KMS-11 (cell line): ENCODE measurements around the gene MDFIC.

ENCODE experiments used
- H2AFZ ChIP-seq: fragments of 200-600 bp; sonication (generic); 2 replicates; pipeline ENCODE4 v1.6.1; 2016; ENCODE audit warnings: antibody characterized with exemption, mixed run types, low read depth
- H3K27ac ChIP-seq: fragments of 200-600 bp; sonication (generic); 2 replicates; pipeline ENCODE4 v1.6.1; 2016; ENCODE audit warnings: mild to moderate bottlenecking, mixed run types
- H3K27me3 ChIP-seq: fragments of 200-600 bp; sonication (generic); 2 replicates; pipeline ENCODE4 v1.6.1; 2017; ENCODE audit warnings: mild to moderate bottlenecking, low read depth, mixed run types, moderate library complexity; ENCODE audit not compliant: insufficient read depth
- H3K36me3 ChIP-seq: fragments of 200-600 bp; sonication (generic); 2 replicates; pipeline ENCODE4 v1.6.1; 2017; ENCODE audit warnings: mild to moderate bottlenecking, mixed run types; ENCODE audit not compliant: insufficient read depth
- H3K4me1 ChIP-seq: fragments of 200-600 bp; sonication (generic); 2 replicates; pipeline ENCODE4 v1.6.1; 2016; ENCODE audit warnings: mild to moderate bottlenecking, low read depth, mixed run types; ENCODE audit not compliant: poor library complexity, severe bottlenecking
- H3K4me2 ChIP-seq: fragments of 200-600 bp; sonication (generic); 2 replicates; pipeline ENCODE4 v1.7.0; 2016; ENCODE audit warnings: mild to moderate bottlenecking, mixed run types
- H3K4me3 ChIP-seq: fragments of 200-600 bp; sonication (generic); IDR thresholded peaks from 2 replicates; pipeline ENCODE4 v1.6.1; 2017; ENCODE audit warnings: low read depth, low read length, mixed read lengths; ENCODE audit not compliant: insufficient read depth
- H3K79me2 ChIP-seq: fragments of 200-600 bp; sonication (generic); 2 replicates; pipeline ENCODE4 v1.6.1; 2016; ENCODE audit warnings: low read depth, mixed run types; ENCODE audit not compliant: insufficient read depth
- H3K9ac ChIP-seq: fragments of 200-600 bp; sonication (generic); 2 replicates; pipeline ENCODE4 v1.6.1; 2016; ENCODE audit warnings: mild to moderate bottlenecking, mixed run types
- H4K20me1 ChIP-seq: fragments of 200-600 bp; sonication (generic); 2 replicates; pipeline ENCODE4 v1.6.1; 2016; ENCODE audit warnings: mild to moderate bottlenecking, mixed run types; ENCODE audit not compliant: insufficient read depth
- CTCF ChIP-seq: fragments of 200-600 bp; sonication (generic); conservative IDR thresholded peaks from 2 replicates; pipeline ENCODE4 v1.6.1; 2017; ENCODE audit warnings: low read depth, mild to moderate bottlenecking, antibody characterized with exemption, low read length, moderate library complexity, mixed read lengths

Gene MDFIC

GRCh38 chr7:115015619-115016018, 93.7 kb downstream of the MDFIC start:
- Histone ChIP-seq H3K4me3 (no peak overlapping the region), H3K9ac (no peak overlapping the region), H3K27me3 (no peaks in the 10 kb centered on the region), H3K36me3 (no peaks in the 10 kb centered on the region), H3K79me2 (no peaks in the 10 kb centered on the region), H4K20me1 (no peaks in the 10 kb centered on the region), H3K27ac (no peak overlapping the region), H3K4me1 (no peaks in the 10 kb centered on the region), H2AFZ (no peak overlapping the region), H3K4me2 (no peak overlapping the region)
- no peak for TF ChIP-seq CTCF

- Histone ChIP-seq H3K79me2 (no peaks in the 10 kb centered on the region), H3K4me1 (no peaks in the 10 kb centered on the region), H4K20me1 (no peaks in the 10 kb centered on the region), H3K9ac (no peak overlapping the region), H3K4me2 (no peak overlapping the region), H2AFZ (no peak overlapping the region), H3K4me3 (no peak overlapping the region), H3K27me3 (no peaks in the 10 kb centered on the region), H3K27ac (no peak overlapping the region), H3K36me3 (no peaks in the 10 kb centered on the region)
- no peak for TF ChIP-seq CTCF
Measured at GRCh38 chr7:115019882-115020605, 98.2 kb downstream of the MDFIC start.

- Histone ChIP-seq H3K4me1 (no peaks in the 10 kb centered on the region), H3K27me3 (no peaks in the 10 kb centered on the region), H3K36me3 (no peaks in the 10 kb centered on the region), H3K9ac (no peak overlapping the region), H3K79me2 (no peaks in the 10 kb centered on the region), H3K4me3 (no peak overlapping the region), H3K4me2 (no peak overlapping the region), H2AFZ (no peak overlapping the region), H4K20me1 (no peaks in the 10 kb centered on the region), H3K27ac (no peak overlapping the region)
- no peak for TF ChIP-seq CTCF
Measured at GRCh38 chr7:115023219-115023618, 101.3 kb downstream of the MDFIC start.

GRCh38 chr7:115024276-115024675, 102.4 kb downstream of the MDFIC start:
- Histone ChIP-seq H4K20me1 (no peaks in the 10 kb centered on the region), H3K4me1 (no peaks in the 10 kb centered on the region), H2AFZ (no peak overlapping the region), H3K36me3 (no peaks in the 10 kb centered on the region), H3K9ac (no peak overlapping the region), H3K27me3 (no peaks in the 10 kb centered on the region), H3K79me2 (no peaks in the 10 kb centered on the region), H3K4me2 (no peak overlapping the region), H3K27ac (no peak overlapping the region), H3K4me3 (no peak overlapping the region)
- no peak for TF ChIP-seq CTCF
